Body of pancreas (tissue), 4 donors: ENCODE measurements around the gene FMO4. TPM values are rescaled to one million over a fixed set of nuclear protein-coding genes. Genes with fewer than 3 reads are reported as not detected.
"Not testable (repeated sequence)": the region's sequence is repeated elsewhere in the genome, so short reads cannot be mapped to it uniquely, and the experiment has no call there.

Source experiments
- ATAC-seq: fragments of 150-250 bp; one replicate; pipeline ENCODE4 v1.9.1; 2016
- DNase-seq, 4 donors: peaks; one replicate each; pipeline ENCODE4 v3.0.0-alpha.2; 2019
- H3K27ac ChIP-seq, 4 donors: fragments of 200-600 bp; sonication (generic); 1 replicate in 3 of 4; 2 replicates in 1 of 4; pipeline versions ENCODE4 v1.5.1 to v1.6.1; 2016 to 2019; ENCODE audit warnings: mild to moderate bottlenecking in 1 of 4, mixed read lengths in 1 of 4, moderate library complexity in 1 of 4
- H3K27me3 ChIP-seq, 2 donors: fragments of 200-600 bp; sonication (generic); one replicate each; pipeline ENCODE4 v1.6.0; 2016; ENCODE audit warnings: mild to moderate bottlenecking in 1 of 2
- H3K36me3 ChIP-seq, 2 donors: fragments of 200-600 bp; sonication (generic); replicated peaks in 1 of 2; 2 replicates each; pipeline ENCODE4 v1.5.1; 2016; ENCODE audit warnings: low read depth in 2 of 2; ENCODE audit not compliant: insufficient read depth in 1 of 2
- H3K4me1 ChIP-seq: fragments of 200-600 bp; sonication (generic); one replicate; pipeline ENCODE4 v1.6.0; 2016
- H3K4me3 ChIP-seq, 2 donors: fragments of 200-600 bp; sonication (generic); 1 replicate in 1 of 2; 2 replicates in 1 of 2; pipeline ENCODE4 v1.5.1; 2016 to 2019
- H3K9me3 ChIP-seq, 3 donors: fragments of 200-600 bp; sonication (generic); 1 replicate in 2 of 3; 2 replicates in 1 of 3; pipeline ENCODE4 v1.5.1; 2016
- POLR2A ChIP-seq, 3 donors: fragments of 450-650 bp; IDR thresholded peaks; one replicate each; pipeline ENCODE4 v1.6.1; 2016; ENCODE audit warnings: antibody characterized with exemption in 3 of 3, mild to moderate bottlenecking in 2 of 3
- WGBS, 2 donors: methylation state at CpG; one replicate each; pipeline ENCODE4 v1.1.5; 2017; 5-methylcytosine and 5-hydroxymethylcytosine counted together
- intact Hi-C: fragments of 100-400 bp; cut with DNase I; formaldehyde crosslinking; loops from one replicate; pipeline ENCODE4 v1.15.1; 2023
- total RNA-seq, 2 donors: library from RNA; depleted of rRNA; stranded (reverse); fragments of >200 nt; gene quantifications; one replicate each; pipeline ENCODE4 v1.1.0, GENCODE V29; 2016
- TF ChIP-seq, protein P1 (sequence below), 7 experiments: fragments of 450-650 bp in 4 of 7; fragments of 200-600 bp in 3 of 7; sonication (generic) in 3 of 7; IDR thresholded peaks; one replicate each; pipeline ENCODE4 v1.5.1; 2016 to 2019; ENCODE audit warnings: antibody characterized with exemption in 7 of 7

FMO4 gene
- total RNA-seq, 2 donors from 2014 or later: 0.99 to 4.4 TPM

DNA sequence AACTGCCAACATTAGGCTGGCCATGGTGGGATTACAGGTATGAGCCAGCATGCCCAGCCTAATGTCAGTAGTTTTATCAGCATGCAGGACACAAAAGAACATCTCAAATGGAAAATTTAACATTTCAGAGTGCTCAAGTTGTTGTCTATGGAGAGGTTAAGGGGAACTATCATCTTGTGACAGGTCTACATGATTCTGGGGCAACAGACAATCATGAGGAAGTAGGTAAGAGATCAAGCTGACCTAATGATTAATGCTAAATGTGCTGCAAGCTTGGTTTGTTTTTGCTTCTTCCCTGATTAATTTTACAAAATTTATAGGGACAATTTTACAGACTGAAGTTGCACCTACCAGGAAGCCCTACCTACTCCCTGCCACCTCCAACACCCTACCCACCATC, 36.6 kb downstream of the FMO4 start:
- no peaks in the 10 kb centered on the region for H3K36me3 ChIP-seq
- no peaks in the 10 kb centered on the region for H3K27me3 ChIP-seq
- no peaks in the 10 kb centered on the region for H3K9me3 ChIP-seq
- TF ChIP-seq, protein P1, sequence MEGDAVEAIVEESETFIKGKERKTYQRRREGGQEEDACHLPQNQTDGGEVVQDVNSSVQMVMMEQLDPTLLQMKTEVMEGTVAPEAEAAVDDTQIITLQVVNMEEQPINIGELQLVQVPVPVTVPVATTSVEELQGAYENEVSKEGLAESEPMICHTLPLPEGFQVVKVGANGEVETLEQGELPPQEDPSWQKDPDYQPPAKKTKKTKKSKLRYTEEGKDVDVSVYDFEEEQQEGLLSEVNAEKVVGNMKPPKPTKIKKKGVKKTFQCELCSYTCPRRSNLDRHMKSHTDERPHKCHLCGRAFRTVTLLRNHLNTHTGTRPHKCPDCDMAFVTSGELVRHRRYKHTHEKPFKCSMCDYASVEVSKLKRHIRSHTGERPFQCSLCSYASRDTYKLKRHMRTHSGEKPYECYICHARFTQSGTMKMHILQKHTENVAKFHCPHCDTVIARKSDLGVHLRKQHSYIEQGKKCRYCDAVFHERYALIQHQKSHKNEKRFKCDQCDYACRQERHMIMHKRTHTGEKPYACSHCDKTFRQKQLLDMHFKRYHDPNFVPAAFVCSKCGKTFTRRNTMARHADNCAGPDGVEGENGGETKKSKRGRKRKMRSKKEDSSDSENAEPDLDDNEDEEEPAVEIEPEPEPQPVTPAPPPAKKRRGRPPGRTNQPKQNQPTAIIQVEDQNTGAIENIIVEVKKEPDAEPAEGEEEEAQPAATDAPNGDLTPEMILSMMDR (IDR thresholded peaks at IDR 0.05): no peak
- no peak for TF ChIP-seq POLR2A (IDR thresholded peaks at IDR 0.05)
- no peak for DNase-seq
- no peak overlapping the region for H3K4me3 ChIP-seq
- intact Hi-C loops: no loop called here
- ATAC-seq: no peak
- H3K4me1 ChIP-seq: no peaks in the 10 kb centered on the region
- no peak overlapping the region for H3K27ac ChIP-seq

DNA sequence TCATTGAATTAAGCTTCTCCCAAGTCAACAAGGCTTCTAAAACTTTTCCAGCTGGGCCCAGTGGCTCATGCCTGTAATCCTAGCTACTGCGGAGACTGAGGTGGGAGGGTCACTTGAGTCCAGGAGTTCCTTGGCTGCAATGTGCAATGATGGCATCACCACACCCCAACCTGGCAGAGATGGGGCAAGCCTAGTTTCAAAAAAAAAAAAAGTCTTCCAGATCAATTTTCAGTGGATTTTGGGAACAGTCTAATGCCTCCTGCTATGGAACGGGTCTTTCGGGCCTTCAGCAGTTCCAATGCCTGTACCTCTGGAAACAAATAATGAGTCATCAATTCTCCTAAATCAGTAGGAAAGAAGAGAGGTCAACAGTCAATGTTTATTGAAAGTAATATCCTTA, 38.0 kb downstream of the FMO4 start:
- no peak for DNase-seq
- Histone ChIP-seq H3K27me3 (no peaks in the 10 kb centered on the region), H3K9me3 (no peaks in the 10 kb centered on the region), H3K27ac (no peak overlapping the region), H3K36me3 (no peaks in the 10 kb centered on the region), H3K4me1 (no peaks in the 10 kb centered on the region), H3K4me3 (no peak overlapping the region)
- TF ChIP-seq POLR2A (IDR thresholded peaks at IDR 0.05): no peak
- TF ChIP-seq, protein P1 (IDR thresholded peaks at IDR 0.05): no peak
- no peak for ATAC-seq
- WGBS, 2 donors: 62 to 79% methylated on average over 3 of the region's 3 CpGs
- intact Hi-C loops: no loop called here

DNA sequence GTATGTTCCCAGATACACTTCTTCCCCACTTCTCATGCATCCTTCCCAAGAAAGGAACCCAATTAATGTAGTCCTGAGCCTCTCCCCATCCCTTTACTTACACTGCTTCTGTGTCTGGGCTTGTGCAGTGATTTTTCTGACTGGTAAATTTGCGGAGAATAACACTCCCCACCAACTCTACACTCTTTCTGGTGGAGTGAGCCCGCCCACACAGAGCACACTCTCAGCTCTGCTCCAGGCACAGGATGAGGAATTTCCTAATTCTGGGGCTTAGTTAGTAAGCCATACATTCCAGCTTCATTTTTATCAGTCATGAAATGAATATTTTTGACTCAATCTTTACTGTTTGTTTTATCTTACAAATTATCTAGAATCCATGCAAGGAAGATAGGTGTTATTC, 38.6 kb downstream of the FMO4 start:
- 74 to 83% methylated on average over 2 of the region's 2 CpGs for WGBS, 2 donors
- ATAC-seq (no peak), DNase-seq (no peak)
- no peak overlapping the region for H3K27ac ChIP-seq
- no peaks in the 10 kb centered on the region for H3K36me3 ChIP-seq
- no peak overlapping the region for H3K4me3 ChIP-seq
- H3K4me1 ChIP-seq: no peaks in the 10 kb centered on the region
- H3K27me3 ChIP-seq: no peaks in the 10 kb centered on the region
- no peaks in the 10 kb centered on the region for H3K9me3 ChIP-seq
- no peak for TF ChIP-seq POLR2A (IDR thresholded peaks at IDR 0.05)
- TF ChIP-seq, protein P1 (IDR thresholded peaks at IDR 0.05): no peak
- intact Hi-C loops: no loop called here

DNA sequence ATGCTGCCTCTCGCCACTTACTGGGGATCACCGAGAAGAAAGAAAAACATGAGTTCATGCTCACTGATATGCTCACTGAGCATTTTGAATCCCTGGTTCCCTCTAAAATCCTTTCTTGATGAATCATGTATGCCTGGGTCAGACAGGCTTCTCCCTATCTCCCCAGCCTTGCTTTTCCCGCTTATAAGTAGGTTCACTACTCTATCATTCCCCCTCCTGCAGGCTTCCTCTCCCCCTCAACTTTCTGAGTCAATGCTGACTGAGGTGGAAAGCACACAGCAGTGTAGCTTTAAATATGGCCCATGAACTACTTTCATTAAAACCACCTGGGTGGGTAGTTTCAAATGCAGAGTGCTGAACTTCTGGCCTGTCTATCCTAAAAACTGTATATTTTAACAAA, 41.7 kb downstream of the FMO4 start:
- intact Hi-C loops: no loop called here
- H3K27me3 ChIP-seq: no peaks in the 10 kb centered on the region
- ATAC-seq: no peak
- no peaks in the 10 kb centered on the region for H3K4me1 ChIP-seq
- no peaks in the 10 kb centered on the region for H3K9me3 ChIP-seq
- no peak overlapping the region for H3K4me3 ChIP-seq
- no peak for DNase-seq
- H3K27ac ChIP-seq: no peak overlapping the region
- WGBS, 2 donors: 64% methylated on average over 3 of the region's 3 CpGs
- TF ChIP-seq, protein P1 (IDR thresholded peaks at IDR 0.05): no peak
- no peak for TF ChIP-seq POLR2A (IDR thresholded peaks at IDR 0.05)
- H3K36me3 ChIP-seq: no peaks in the 10 kb centered on the region

DNA sequence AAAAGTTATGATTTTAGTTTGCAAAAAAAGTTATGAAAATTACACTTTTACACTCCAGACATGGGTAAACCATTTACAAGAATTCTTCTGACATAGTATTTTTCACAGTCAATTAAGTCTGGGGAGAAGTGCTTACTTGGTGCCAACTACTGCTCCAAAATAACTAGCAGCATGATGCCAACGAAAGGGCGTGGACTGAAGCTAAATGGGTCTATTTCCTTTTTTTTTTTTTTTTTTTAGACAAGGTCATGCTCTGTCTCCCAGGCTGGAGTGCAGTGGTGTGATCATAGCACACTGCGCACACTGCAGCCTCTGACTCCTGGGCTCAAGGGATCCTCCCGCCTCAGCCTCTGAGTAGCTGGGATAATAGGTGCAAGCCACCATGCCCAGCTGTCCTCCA, 43.2 kb downstream of the FMO4 start:
- ATAC-seq: no peak
- Histone ChIP-seq H3K4me1 (no peaks in the 10 kb centered on the region), H3K27ac (no peak overlapping the region), H3K27me3 (no peaks in the 10 kb centered on the region), H3K9me3 (peaks cover 0 to 4% (median 0%) of the 10 kb centered on the region in 3 donors), H3K36me3 (no peaks in the 10 kb centered on the region), H3K4me3 (no peak overlapping the region)
- intact Hi-C loops: no loop called here
- TF ChIP-seq, protein P1 (IDR thresholded peaks at IDR 0.05): no peak
- TF ChIP-seq POLR2A (IDR thresholded peaks at IDR 0.05): no peak
- no peak for DNase-seq
- 69 to 88% methylated on average over 4 of the region's 4 CpGs for WGBS, 2 donors

DNA sequence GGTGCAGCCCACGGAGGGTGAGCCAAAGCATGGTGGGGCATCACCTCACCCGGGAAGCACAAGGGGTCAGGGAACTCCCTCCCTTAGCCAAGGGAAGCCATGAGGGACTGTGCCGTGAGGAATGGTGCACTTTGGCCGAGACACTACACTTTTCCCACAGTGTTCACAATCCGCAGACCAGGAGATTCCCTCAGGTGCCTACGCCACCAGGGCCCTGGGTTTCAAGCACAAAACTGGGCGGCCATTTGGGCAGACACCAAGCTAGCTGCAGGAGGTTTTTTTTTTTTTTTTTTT, 45.3 kb downstream of the FMO4 start:
- H3K27me3 ChIP-seq, DNase-seq, H3K4me1 ChIP-seq, H3K27ac ChIP-seq, H3K9me3 ChIP-seq, intact Hi-C loops, H3K36me3 ChIP-seq, ATAC-seq, H3K4me3 ChIP-seq: not testable (repeated sequence)
- 75 to 80% methylated on average over 2 to 7 of the region's 7 CpGs for WGBS, 2 donors

DNA sequence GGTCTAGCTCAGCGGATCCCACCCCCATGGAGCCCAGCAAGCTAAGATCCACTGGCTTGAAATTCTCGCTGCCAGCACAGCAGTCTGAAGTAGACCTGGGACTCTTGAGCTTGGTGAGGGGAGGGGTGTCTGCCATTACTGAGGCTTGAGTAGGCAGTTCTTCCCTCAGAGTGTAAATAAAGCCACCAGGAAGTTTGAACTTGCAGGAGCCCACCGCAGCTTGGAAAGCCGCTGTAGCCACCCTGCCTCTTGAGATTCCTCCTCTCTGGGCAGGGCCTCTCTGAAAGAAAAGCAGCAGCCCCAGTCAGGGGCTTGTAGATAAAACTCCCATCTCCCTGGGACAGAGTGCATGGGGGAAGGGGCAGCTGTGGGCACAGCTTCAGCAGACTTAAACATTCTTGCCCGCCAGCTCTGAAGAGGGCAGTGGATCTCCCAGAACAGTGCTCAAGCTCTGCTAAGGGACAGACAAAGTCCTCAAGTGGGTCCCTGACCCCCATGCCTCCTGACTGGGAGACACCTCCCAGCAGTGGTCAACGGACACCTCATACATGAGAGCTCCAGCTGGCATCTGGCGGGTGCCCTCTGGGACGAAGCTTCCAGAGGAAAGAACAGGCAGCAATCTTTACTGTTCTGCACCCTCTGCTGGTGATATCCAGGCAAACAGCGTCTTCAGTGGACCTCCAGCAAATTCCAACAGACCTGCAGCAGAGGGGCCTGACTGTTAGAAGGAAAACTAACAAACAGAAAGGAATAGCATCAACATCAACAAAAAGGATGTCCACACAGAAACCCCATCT, 45.9 kb downstream of the FMO4 start:
- H3K4me3 ChIP-seq, H3K36me3 ChIP-seq, H3K9me3 ChIP-seq, ATAC-seq, H3K27ac ChIP-seq, intact Hi-C loops, H3K27me3 ChIP-seq, H3K4me1 ChIP-seq: not testable (repeated sequence)
- 48% methylated on average over 3 to 9 of the region's 9 CpGs for WGBS, 2 donors
- DNase-seq: peak in 1 of 4 donors; percentile 12
